Lung (tissue), 12 donors: ENCODE measurements around the gene DENND1A. TPM values are rescaled to one million over a fixed set of nuclear protein-coding genes. Genes with fewer than 3 reads are reported as not detected.

Experiments used
- ATAC-seq: fragments of 200-7000 bp; cut with Tn5 transposase; one replicate; pipeline ENCODE4 v1.9.1; 2020; ENCODE audit warnings: moderate number of reproducible peaks; ENCODE audit not compliant: insufficient read depth, low FRiP score
- DNase-seq, 3 donors: peaks; one replicate each; pipeline ENCODE4 v3.0.0-alpha.2; 2013 to 2017
- H3K27ac ChIP-seq, 2 donors: one replicate each; pipeline ENCODE4 v1.5.1; 2013; ENCODE audit warnings: mild to moderate bottlenecking in 2 of 2, moderate library complexity in 2 of 2, control low read depth in 1 of 2, inconsistent platforms in 1 of 2, low read depth in 1 of 2, low read length in 1 of 2
- H3K27me3 ChIP-seq, 3 donors: one replicate each; pipeline ENCODE4 v1.5.1; 2013; ENCODE audit warnings: low read length in 2 of 3; ENCODE audit not compliant: control insufficient read depth in 3 of 3, insufficient read depth in 3 of 3
- H3K36me3 ChIP-seq, 4 donors: one replicate each; pipeline ENCODE4 v1.5.1; 2013; ENCODE audit warnings: low read length in 4 of 4, mild to moderate bottlenecking in 1 of 4, moderate library complexity in 1 of 4; ENCODE audit not compliant: control insufficient read depth in 4 of 4, insufficient read depth in 4 of 4
- H3K4me1 ChIP-seq, 5 donors: one replicate each; pipeline ENCODE4 v1.5.1; 2013; ENCODE audit warnings: low read length in 5 of 5, mild to moderate bottlenecking in 2 of 5, moderate library complexity in 1 of 5; ENCODE audit not compliant: control insufficient read depth in 5 of 5, insufficient read depth in 5 of 5
- H3K4me3 ChIP-seq: one replicate; pipeline ENCODE4 v1.5.1; 2013; ENCODE audit warnings: mild to moderate bottlenecking, control low read depth, moderate library complexity
- H3K9ac ChIP-seq, 2 donors: one replicate each; pipeline ENCODE4 v1.5.1; 2013; ENCODE audit warnings: low read length in 2 of 2, control low read depth in 1 of 2; ENCODE audit not compliant: insufficient read depth in 1 of 2
- H3K9me3 ChIP-seq, 4 donors: one replicate each; pipeline ENCODE4 v1.5.1; 2013; ENCODE audit warnings: low read length in 3 of 4, mild to moderate bottlenecking in 1 of 4, moderate library complexity in 1 of 4; ENCODE audit not compliant: control insufficient read depth in 4 of 4, insufficient read depth in 3 of 4
- CTCF ChIP-seq: IDR thresholded peaks from 2 replicates; pipeline ENCODE4 v1.5.1; 2012; ENCODE audit warnings: mild to moderate bottlenecking; ENCODE audit errors: control extremely low read depth, extremely low read depth
- WGBS, 2 donors: extraction: QIAGEN DNeasy Blood & Tissue Kit; methylation state at CpG; one replicate each; pipeline ENCODE4 v1.1.7; 2013; 5-methylcytosine and 5-hydroxymethylcytosine counted together
- polyA plus RNA-seq, 2 donors: library from polyadenylated mRNA; stranded (reverse); fragments of 200-250 nt; gene quantifications; one replicate each; pipeline ENCODE4 v1.2.1, GENCODE V29; 2013
- total RNA-seq, 2 donors: library from RNA; depleted of rRNA in 1 of 2; stranded (reverse); fragments of >200 nt in 1 of 2; gene quantifications; one replicate each; pipeline ENCODE4 v1.2.1, GENCODE V29; 2014 to 2021
- donor health status: control.
- donor health status: control.
- donor health status: Bipolar disorder and iron deficiency.
- donor health status: healthy.
- donor health status: DM: yes; HTN: yes; CAD: no.

The DENND1A gene
- total and polyA plus RNA-seq, 4 donors: 5.7 to 29.8 (median 14.5) TPM

GRCh38 chr9:123974471-123974870 lies 44.5 kb upstream of the DENND1A start:
- ATAC-seq (no peak), DNase-seq (no peak)
- TF ChIP-seq CTCF: no peak
- H3K27me3 ChIP-seq: peaks cover 0 to 37% (median 4%) of the 10 kb centered on the region in 3 donors
- H3K9ac ChIP-seq: no peak overlapping the region
- 74 to 78% methylated on average over 12 of the region's 12 CpGs for WGBS, 2 donors
- H3K4me3 ChIP-seq: no peak overlapping the region
- no peak overlapping the region for H3K27ac ChIP-seq
- H3K9me3 ChIP-seq: peaks cover 0 to 8% (median under 1%) of the 10 kb centered on the region in 4 donors
- H3K36me3 ChIP-seq: no peaks in the 10 kb centered on the region
- no peaks in the 10 kb centered on the region for H3K4me1 ChIP-seq

- Histone ChIP-seq H3K9ac (no peak overlapping the region), H3K4me1 (no peaks in the 10 kb centered on the region), H3K4me3 (no peak overlapping the region), H3K9me3 (peaks cover 0 to 6% (median under 1%) of the 10 kb centered on the region in 4 donors), H3K36me3 (no peaks in the 10 kb centered on the region), H3K27me3 (peaks cover 0 to 32% (median 0%) of the 10 kb centered on the region in 3 donors), H3K27ac (no peak overlapping the region)
- ATAC-seq: no peak
- no peak for DNase-seq
- 85 to 95% methylated on average over 9 of the region's 9 CpGs for WGBS, 2 donors
- no peak for TF ChIP-seq CTCF
Observed at GRCh38 chr9:123973590-123974223, 43.8 kb upstream of the DENND1A start.

- TF ChIP-seq CTCF: no peak
- peaks cover 0 to 6% (median under 1%) of the 10 kb centered on the region in 4 donors for H3K9me3 ChIP-seq
- no peaks in the 10 kb centered on the region for H3K4me1 ChIP-seq
- 96 to 97% methylated on average over 8 of the region's 8 CpGs for WGBS, 2 donors
- no peak overlapping the region for H3K27ac ChIP-seq
- H3K4me3 ChIP-seq: no peak overlapping the region
- DNase-seq (no peak), ATAC-seq (no peak)
- H3K27me3 ChIP-seq: peaks cover 0 to 32% (median 0%) of the 10 kb centered on the region in 3 donors
- H3K9ac ChIP-seq: no peak overlapping the region
- H3K36me3 ChIP-seq: no peaks in the 10 kb centered on the region
Observed at GRCh38 chr9:123972618-123973017, 42.7 kb upstream of the DENND1A start.

- DNase-seq: no peak
- Histone ChIP-seq H3K4me3 (no peak overlapping the region), H3K4me1 (no peaks in the 10 kb centered on the region), H3K27ac (no peak overlapping the region), H3K9ac (no peak overlapping the region), H3K9me3 (peaks cover 0 to 7% (median 0%) of the 10 kb centered on the region in 4 donors), H3K27me3 (peaks cover 0 to 30% (median 6%) of the 10 kb centered on the region in 3 donors), H3K36me3 (no peaks in the 10 kb centered on the region)
- no peak for TF ChIP-seq CTCF
- ATAC-seq: no peak
Observed at GRCh38 chr9:123967323-123967722, 37.4 kb upstream of the DENND1A start.
